Measurements from ENCODE around the gene CCDC6.
"Not testable (repeated sequence)": the region's sequence is repeated elsewhere in the genome, so short reads cannot be mapped to it uniquely, and the experiment has no call there.

CCDC6 gene

DNA sequence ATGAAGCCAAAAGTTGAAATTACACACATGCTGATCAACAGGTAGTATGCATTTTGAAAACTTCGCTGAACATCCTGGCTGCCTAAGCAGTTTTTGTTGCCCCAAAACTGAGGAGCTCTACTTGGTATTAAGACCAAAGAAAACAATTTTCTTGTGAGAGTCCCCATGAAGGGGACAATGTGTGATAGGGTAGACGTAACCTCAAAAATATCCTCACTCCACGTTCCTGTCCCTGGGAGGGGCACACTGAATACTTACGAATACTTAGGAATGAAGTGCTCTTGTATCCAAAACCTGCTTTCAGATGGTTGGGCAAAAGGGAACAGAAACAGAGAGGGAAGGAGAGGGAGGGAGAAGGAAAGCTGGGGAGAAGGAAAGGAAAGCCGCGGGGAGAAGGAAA is 24.7 kb downstream of the CCDC6 start:
- Histone ChIP-seq H3K27me3 (ENCODE audit: control insufficient read depth, insufficient read depth, low read length) (no peaks in the 10 kb centered on the region), H3K36me3 (ENCODE audit: control insufficient read depth, insufficient read depth, low read length) (no peaks in the 10 kb centered on the region), H3K4me1 (ENCODE audit: control insufficient read depth, insufficient read depth, low read length) (no peaks in the 10 kb centered on the region; the same call in 1 of the 2 replicates), H3K27ac (ENCODE audit: low read length) (no peak overlapping the region), H3K4me3 (ENCODE audit: low read length) (no peak overlapping the region), H3K9me3 (ENCODE audit: control insufficient read depth, insufficient read depth, low read length) (no peaks in the 10 kb centered on the region)
- WGBS (ENCODE audit: insufficient coverage, insufficient read length) = no CpG with 5 or more reads among the region's 6 CpGs
- no peak for DNase-seq (ENCODE audit: low read depth, low spot score)

DNA sequence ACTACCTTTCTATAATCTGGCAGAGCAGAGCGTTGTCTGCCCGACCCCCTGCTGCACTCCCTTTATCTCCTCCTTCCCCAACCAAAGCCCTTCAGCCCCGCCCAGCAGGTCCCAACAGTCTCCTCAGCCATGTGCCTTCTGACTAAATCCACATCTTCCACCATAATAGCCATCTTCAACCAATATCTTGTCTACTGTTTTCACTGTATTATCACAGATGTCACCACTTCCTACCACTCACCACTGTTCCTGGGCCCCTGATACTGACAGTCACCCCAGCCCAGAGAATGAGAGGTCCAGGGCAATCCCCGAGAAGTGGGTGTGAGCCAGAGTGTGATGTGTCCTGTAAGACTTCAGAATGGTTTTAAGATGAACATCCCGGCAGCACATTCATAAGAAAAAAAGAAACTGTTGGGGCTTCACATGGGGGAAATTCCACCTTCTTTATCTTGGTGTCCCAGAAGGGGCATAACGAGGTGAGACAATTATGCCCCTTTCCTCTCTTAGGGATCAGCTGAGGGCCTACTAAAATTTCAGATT is 25.3 kb downstream of the CCDC6 start:
- Histone ChIP-seq H3K9me3 (ENCODE audit: control insufficient read depth, insufficient read depth, low read length) (no peaks in the 10 kb centered on the region), H3K27me3 (ENCODE audit: control insufficient read depth, insufficient read depth, low read length) (no peaks in the 10 kb centered on the region), H3K27ac (ENCODE audit: low read length) (no peak overlapping the region), H3K36me3 (ENCODE audit: control insufficient read depth, insufficient read depth, low read length) (no peaks in the 10 kb centered on the region), H3K4me1 (ENCODE audit: control insufficient read depth, insufficient read depth, low read length) (no peaks in the 10 kb centered on the region; the same call in 1 of the 2 replicates), H3K4me3 (ENCODE audit: low read length) (no peak overlapping the region)
- WGBS (ENCODE audit: insufficient coverage, insufficient read length) = no CpG with 5 or more reads among the region's 6 CpGs
- DNase-seq (ENCODE audit: low read depth, low spot score) = no peak

DNA sequence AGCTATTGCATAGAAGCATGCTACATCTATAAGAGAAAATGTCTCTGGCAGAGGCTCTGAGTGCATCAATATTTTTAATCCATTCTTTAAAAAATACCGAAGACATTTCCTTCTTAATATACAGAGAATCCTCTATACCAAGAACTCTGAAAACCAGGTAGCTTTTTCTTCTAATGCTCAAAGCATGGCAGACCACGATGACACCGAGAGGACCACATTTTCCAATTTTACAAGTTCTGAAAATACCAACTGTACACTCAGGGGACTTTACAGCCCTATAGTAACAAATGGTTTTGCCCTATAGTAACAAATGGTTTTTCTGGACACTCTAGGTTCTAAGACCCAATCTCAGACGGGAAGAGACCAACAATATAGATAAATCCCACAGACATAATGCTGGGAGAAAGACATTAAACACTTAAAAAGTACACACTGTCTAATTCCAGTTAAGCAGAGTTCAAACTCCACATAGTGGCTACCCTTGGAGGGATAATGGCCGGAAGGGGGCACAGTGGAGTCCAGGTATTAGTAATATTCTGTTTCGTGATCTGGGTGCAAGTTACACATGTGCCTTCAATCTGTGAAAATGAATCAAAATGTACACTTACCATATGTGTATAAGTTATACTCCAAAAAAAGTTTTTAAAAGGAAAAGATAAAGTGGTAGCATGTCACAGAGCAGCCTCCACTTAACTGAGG is 26.2 kb downstream of the CCDC6 start:
- H3K36me3 ChIP-seq (ENCODE audit: control insufficient read depth, insufficient read depth, low read length) = no peaks in the 10 kb centered on the region
- H3K9me3 ChIP-seq (ENCODE audit: control insufficient read depth, insufficient read depth, low read length) = no peaks in the 10 kb centered on the region
- no peak overlapping the region for H3K4me3 ChIP-seq (ENCODE audit: low read length)
- no peak for DNase-seq (ENCODE audit: low read depth, low spot score)
- H3K27me3 ChIP-seq (ENCODE audit: control insufficient read depth, insufficient read depth, low read length) = no peaks in the 10 kb centered on the region
- peaks cover 3% of the 10 kb centered on the region; the same call in 1 of the 2 replicates for H3K4me1 ChIP-seq (ENCODE audit: control insufficient read depth, insufficient read depth, low read length)
- WGBS (ENCODE audit: insufficient coverage, insufficient read length) = no CpG with 5 or more reads among the region's 6 CpGs
- H3K27ac ChIP-seq (ENCODE audit: low read length) = no peak overlapping the region

DNA sequence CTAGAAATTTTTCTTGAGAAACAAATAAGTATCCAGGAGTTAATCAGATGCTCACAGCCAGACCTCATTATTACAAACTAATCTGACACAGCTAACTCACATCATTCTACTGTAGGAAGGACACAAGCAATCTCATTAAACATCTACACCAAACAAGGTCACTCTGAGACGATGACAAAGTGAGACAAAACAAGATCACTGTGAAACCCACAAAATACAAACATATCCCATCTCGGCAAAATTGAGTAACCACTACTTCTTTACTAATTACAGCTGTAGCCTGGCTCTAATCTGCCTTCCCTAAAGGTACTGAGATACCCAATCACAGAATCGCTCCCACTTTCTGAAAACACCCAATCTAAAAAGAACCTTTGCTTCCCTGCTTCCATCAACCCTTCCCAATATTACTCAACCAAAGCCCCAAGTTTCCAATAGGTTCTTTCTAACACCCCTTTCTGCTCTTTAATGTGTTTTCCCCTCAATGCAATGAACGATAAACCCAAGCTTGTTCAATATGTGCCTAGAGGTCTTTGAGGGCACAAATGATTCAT is 26.9 kb downstream of the CCDC6 start:
- DNase-seq (ENCODE audit: low read depth, low spot score) = no peak
- H3K36me3 ChIP-seq (ENCODE audit: control insufficient read depth, insufficient read depth, low read length) = no peaks in the 10 kb centered on the region
- WGBS (ENCODE audit: insufficient coverage, insufficient read length) = no CpG with 5 or more reads among the region's 4 CpGs
- no peaks in the 10 kb centered on the region for H3K9me3 ChIP-seq (ENCODE audit: control insufficient read depth, insufficient read depth, low read length)
- no peak overlapping the region for H3K27ac ChIP-seq (ENCODE audit: low read length)
- H3K27me3 ChIP-seq (ENCODE audit: control insufficient read depth, insufficient read depth, low read length) = no peaks in the 10 kb centered on the region
- H3K4me1 ChIP-seq (ENCODE audit: control insufficient read depth, insufficient read depth, low read length) = peaks cover 3% of the 10 kb centered on the region; the same call in 1 of the 2 replicates
- no peak overlapping the region for H3K4me3 ChIP-seq (ENCODE audit: low read length)

DNA sequence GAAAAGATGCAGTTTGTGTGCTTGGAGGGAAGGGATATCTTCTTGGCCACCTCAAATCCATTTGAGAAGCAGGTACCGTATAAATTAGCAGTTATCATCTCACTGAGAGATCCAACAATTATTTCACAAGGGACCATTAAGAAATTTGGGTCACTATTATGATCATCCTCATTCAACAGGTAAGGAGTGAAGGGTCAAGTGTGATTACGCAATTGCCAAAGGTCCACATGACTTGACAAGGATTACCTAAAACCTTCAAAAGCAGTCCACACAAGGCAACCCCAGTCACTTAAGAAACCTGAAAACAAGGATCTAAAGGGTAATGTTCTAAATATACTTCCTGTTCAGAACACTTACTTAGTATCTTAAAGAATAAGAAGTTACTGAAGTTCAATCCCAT is 27.4 kb downstream of the CCDC6 start:
- no CpG with 5 or more reads among the region's 2 CpGs for WGBS (ENCODE audit: insufficient coverage, insufficient read length)
- DNase-seq (ENCODE audit: low read depth, low spot score) = no peak
- H3K4me3 ChIP-seq (ENCODE audit: low read length) = no peak overlapping the region
- H3K27ac ChIP-seq (ENCODE audit: low read length) = no peak overlapping the region
- H3K9me3 ChIP-seq (ENCODE audit: control insufficient read depth, insufficient read depth, low read length) = no peaks in the 10 kb centered on the region
- H3K4me1 ChIP-seq (ENCODE audit: control insufficient read depth, insufficient read depth, low read length) = peaks cover 3% of the 10 kb centered on the region; the same call in 1 of the 2 replicates
- no peaks in the 10 kb centered on the region for H3K36me3 ChIP-seq (ENCODE audit: control insufficient read depth, insufficient read depth, low read length)
- no peaks in the 10 kb centered on the region for H3K27me3 ChIP-seq (ENCODE audit: control insufficient read depth, insufficient read depth, low read length)

DNA sequence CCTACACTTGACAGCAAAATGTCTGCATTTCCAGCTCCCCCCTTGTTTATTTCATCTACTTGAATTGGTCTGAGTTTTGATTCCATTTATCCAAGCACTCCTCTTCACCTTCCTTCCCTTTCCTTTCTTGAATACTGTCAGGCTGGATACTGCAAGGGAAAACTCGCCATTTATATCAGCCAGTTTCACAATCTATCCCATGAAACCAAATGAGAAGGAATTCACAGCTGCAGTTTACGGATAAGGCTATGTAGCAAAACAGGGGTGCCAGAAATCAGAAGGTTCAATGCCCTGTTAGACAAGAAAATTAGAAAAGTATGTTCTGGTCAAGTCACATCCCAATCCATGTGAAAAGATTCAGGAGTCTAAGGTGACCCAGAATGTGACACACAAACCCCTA is 28.1 kb downstream of the CCDC6 start:
- Histone ChIP-seq H3K9me3 (ENCODE audit: control insufficient read depth, insufficient read depth, low read length) (no peaks in the 10 kb centered on the region), H3K27me3 (ENCODE audit: control insufficient read depth, insufficient read depth, low read length) (no peaks in the 10 kb centered on the region), H3K27ac (ENCODE audit: low read length) (no peak overlapping the region), H3K36me3 (ENCODE audit: control insufficient read depth, insufficient read depth, low read length) (no peaks in the 10 kb centered on the region), H3K4me1 (ENCODE audit: control insufficient read depth, insufficient read depth, low read length) (peaks cover 3% of the 10 kb centered on the region; the same call in 1 of the 2 replicates), H3K4me3 (ENCODE audit: low read length) (no peak overlapping the region)
- DNase-seq (ENCODE audit: low read depth, low spot score) = no peak
- WGBS (ENCODE audit: insufficient coverage, insufficient read length) = no CpG with 5 or more reads among the region's 2 CpGs

DNA sequence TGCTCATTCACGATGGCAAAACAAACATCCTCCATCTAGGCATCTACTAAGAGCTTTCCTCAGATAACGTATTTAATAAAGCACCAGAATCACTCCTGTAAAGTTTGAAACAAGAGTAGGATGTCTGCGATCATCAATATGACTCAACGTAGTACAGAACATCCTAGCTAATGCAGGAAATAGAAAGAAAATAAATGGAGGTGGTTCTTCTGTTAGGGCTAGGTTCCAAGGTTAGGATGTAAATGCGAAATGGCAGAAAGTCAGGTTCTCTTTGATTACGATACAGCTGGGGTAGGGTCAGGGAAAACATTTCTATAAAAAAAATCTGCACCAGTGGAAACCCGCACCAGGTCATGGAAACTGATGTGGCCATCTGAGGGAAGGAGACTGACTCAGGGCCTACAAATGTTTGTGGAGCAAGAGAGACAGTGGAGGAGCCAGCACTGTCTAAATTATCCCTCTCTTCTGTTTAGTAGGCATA is 29.1 kb downstream of the CCDC6 start:
- WGBS (ENCODE audit: insufficient coverage, insufficient read length) = no CpG with 5 or more reads among the region's 7 CpGs
- Histone ChIP-seq H3K4me1 (ENCODE audit: control insufficient read depth, insufficient read depth, low read length) (peaks cover 4% of the 10 kb centered on the region; the same call in 1 of the 2 replicates), H3K4me3 (ENCODE audit: low read length) (no peak overlapping the region), H3K9me3 (ENCODE audit: control insufficient read depth, insufficient read depth, low read length) (no peaks in the 10 kb centered on the region), H3K36me3 (ENCODE audit: control insufficient read depth, insufficient read depth, low read length) (no peaks in the 10 kb centered on the region), H3K27me3 (ENCODE audit: control insufficient read depth, insufficient read depth, low read length) (no peaks in the 10 kb centered on the region), H3K27ac (ENCODE audit: low read length) (no peak overlapping the region)
- DNase-seq (ENCODE audit: low read depth, low spot score) = no peak

DNA sequence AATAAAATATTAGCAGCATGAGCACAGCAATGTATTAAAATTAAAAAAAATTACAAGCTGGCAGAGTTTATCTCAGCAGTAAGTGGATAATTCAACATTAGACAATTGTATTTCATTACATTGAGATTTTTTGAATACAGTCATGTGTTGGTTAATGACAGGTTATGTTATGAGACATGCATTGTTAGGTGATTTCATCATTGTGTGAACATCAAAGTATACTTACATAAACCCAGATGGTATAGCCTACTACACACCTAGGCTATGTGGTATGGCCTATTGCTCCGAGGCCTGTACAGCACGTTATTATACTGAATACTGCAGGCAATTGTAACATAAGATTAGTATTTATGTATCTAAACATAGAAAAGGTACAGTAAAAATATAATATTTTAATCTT is 29.7 kb downstream of the CCDC6 start:
- Histone ChIP-seq H3K27me3 (ENCODE audit: control insufficient read depth, insufficient read depth, low read length) (no peaks in the 10 kb centered on the region), H3K36me3 (ENCODE audit: control insufficient read depth, insufficient read depth, low read length) (no peaks in the 10 kb centered on the region), H3K4me1 (ENCODE audit: control insufficient read depth, insufficient read depth, low read length) (peaks cover 4% of the 10 kb centered on the region; the same call in 1 of the 2 replicates), H3K9me3 (ENCODE audit: control insufficient read depth, insufficient read depth, low read length) (no peaks in the 10 kb centered on the region), H3K4me3 (ENCODE audit: low read length) (no peak overlapping the region), H3K27ac (ENCODE audit: low read length) (no peak overlapping the region)
- DNase-seq (ENCODE audit: low read depth, low spot score) = no peak
- WGBS (ENCODE audit: insufficient coverage, insufficient read length) = no CpG with 5 or more reads among the region's 2 CpGs

DNA sequence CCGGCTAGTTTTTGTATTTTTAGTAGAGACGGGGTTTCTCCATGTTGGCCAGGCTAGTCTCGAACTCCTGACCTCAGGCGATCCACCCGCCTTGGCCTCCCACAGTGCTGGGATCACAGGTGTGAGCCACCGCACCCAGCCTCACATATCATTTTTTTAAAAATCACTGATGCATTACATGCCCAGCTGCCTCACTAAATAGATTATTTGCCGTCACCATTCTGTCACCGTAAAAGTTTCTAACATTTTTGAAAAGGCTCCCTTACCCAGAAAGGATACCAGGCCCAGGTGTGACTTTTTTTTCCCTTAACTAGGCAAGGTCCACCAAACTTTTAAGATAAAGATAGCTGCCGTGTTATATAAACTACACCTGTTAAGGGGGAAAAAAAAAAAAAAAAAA is 30.1 kb downstream of the CCDC6 start:
- H3K4me1 ChIP-seq (ENCODE audit: control insufficient read depth, insufficient read depth, low read length); H3K27me3 ChIP-seq (ENCODE audit: control insufficient read depth, insufficient read depth, low read length); H3K9me3 ChIP-seq (ENCODE audit: control insufficient read depth, insufficient read depth, low read length); H3K4me3 ChIP-seq (ENCODE audit: low read length); DNase-seq (ENCODE audit: low read depth, low spot score); H3K36me3 ChIP-seq (ENCODE audit: control insufficient read depth, insufficient read depth, low read length); H3K27ac ChIP-seq (ENCODE audit: low read length): not testable (repeated sequence)
- WGBS (ENCODE audit: insufficient coverage, insufficient read length) = no CpG with 5 or more reads among the region's 9 CpGs

DNA sequence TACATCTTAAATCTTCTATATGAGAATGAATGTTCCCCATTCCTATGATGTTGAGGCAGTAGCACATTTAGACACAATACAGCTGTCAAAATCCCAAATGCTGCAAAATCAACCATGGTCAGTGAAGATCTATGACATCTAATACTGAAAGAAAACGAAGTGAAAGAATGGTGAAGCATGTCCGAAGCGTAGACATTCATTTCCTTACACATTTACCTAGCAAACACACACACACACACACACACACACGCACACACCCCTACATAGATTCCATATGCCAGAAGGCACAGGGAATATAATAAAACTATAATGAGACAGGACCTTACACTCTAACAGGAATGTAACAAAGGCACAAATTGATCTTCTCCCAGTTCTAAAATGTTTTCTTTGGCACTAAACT is 32.5 kb downstream of the CCDC6 start:
- H3K4me1 ChIP-seq (ENCODE audit: control insufficient read depth, insufficient read depth, low read length) = peaks cover 10% of the 10 kb centered on the region
- WGBS (ENCODE audit: insufficient coverage, insufficient read length) = no CpG with 5 or more reads among the region's 4 CpGs
- no peaks in the 10 kb centered on the region for H3K27me3 ChIP-seq (ENCODE audit: control insufficient read depth, insufficient read depth, low read length)
- H3K4me3 ChIP-seq (ENCODE audit: low read length) = no peak overlapping the region
- DNase-seq (ENCODE audit: low read depth, low spot score) = no peak
- H3K36me3 ChIP-seq (ENCODE audit: control insufficient read depth, insufficient read depth, low read length) = no peaks in the 10 kb centered on the region
- H3K27ac ChIP-seq (ENCODE audit: low read length) = no peak overlapping the region
- no peaks in the 10 kb centered on the region for H3K9me3 ChIP-seq (ENCODE audit: control insufficient read depth, insufficient read depth, low read length)
